ENCODE data around the gene PNO1.
A peak's percentile ranks its signal among the peaks of the same experiment; 100 is the strongest.
"Not testable (repeated sequence)": the region's sequence is repeated elsewhere in the genome, so short reads cannot be mapped to it uniquely, and the experiment has no call there.

PNO1 gene

DNA sequence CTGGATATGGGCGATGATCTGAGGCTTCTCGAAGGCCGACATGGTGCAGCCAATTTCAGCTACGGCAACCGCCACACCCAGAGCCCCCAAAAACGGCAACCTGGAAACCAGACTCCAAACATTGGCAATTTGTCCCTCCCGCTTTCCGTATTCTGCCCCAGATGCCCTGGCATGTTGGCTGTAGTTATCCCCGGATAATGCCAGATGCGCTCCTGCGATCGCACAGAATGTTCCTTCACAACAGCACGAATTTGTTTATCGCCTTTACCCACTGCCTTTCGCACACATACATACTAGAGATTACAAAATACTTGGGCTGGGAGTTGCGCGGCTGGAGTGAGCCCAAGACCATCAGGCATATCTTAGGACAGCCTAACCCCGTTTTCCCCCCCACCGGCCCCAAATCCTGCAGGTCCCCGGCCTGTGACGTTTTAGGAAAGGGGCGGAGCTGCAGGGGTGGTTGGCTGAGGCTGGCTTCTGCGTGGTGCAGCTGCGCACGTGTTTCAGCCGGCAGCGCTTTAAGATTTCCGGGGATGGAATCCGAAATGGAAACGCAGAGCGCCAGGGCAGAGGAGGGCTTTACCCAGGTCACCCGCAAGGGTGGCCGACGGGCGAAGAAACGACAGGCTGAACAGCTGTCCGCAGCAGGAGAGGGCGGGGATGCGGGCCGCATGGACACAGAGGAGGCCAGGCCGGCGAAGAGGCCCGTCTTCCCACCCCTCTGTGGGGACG, at the start of gene PNO1:
Gene PNO1, plus strand, starts transcription at position 487 of the 732 bp plus-strand sequence. Its CDS starts 47 bp downstream, at position 534.
- peak; percentile 98 for DNase-seq

GRCh38 chr2:68108120-68108519, 49.6 kb upstream of the PNO1 start:
- no peak for DNase-seq

GRCh38 chr2:68110102-68110501, 47.6 kb upstream of the PNO1 start:
- no peak for DNase-seq

GRCh38 chr2:68115965-68116364, 41.7 kb upstream of the PNO1 start:
- DNase-seq = no peak

DNA sequence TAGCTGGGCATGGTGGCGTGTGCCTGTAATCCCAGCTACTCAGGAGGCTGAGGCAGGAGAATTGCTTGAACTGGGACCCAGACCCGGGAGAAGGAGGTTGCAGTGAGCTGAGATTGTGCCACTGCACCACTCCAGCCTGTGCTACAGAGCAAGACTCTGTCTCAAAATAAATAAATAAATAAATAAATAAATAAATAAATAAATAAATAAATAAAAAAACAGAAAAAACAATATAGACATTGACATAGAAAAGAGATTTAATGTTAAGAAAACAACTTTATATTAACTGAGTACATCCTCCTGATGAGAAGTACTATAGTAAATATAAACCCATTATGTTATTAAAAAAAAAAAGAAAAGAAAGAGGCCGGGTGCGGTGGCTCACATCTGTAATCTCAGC, 39.8 kb upstream of the PNO1 start:
- DNase-seq = not testable (repeated sequence)

DNA sequence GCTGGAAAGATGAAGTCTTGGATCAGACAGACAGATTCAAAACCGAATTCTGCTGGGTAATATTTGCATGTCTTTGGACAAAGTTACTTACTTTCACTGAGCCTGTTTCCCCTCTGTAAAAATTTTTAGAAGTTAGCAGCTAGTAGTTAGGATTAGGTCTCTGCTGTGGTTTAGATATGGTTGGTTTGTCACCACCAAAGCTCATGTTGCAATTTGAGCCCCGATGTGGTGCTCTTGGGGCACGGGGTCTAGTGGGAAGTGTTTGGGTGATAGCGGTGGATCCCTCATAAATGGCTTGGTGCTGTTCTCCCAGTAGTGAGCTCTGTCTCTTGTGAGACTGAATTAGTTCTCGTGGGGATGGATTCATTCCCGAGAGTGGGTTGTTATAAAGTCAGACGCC, 38.9 kb upstream of the PNO1 start:
- no peak for DNase-seq

DNA sequence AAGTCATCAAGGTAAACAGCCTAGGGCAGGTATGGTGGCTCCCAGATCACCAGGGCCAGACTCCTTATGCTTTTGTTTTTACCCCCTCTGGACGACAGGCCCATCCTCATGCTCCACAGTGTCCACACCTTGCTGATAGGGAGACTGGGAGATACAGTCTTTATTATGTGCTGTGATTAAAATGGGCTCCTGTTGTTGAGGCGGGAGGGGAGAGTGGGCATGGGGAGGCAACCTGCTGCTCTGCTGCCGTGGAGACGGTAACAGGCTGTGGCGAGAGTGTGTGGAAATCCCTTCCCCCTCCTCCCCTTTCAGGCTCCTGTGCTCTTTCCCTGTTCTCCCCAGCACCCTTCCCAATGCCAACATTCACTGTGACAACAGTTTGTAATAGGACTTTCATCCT, 38.2 kb upstream of the PNO1 start:
- no peak for DNase-seq

DNA sequence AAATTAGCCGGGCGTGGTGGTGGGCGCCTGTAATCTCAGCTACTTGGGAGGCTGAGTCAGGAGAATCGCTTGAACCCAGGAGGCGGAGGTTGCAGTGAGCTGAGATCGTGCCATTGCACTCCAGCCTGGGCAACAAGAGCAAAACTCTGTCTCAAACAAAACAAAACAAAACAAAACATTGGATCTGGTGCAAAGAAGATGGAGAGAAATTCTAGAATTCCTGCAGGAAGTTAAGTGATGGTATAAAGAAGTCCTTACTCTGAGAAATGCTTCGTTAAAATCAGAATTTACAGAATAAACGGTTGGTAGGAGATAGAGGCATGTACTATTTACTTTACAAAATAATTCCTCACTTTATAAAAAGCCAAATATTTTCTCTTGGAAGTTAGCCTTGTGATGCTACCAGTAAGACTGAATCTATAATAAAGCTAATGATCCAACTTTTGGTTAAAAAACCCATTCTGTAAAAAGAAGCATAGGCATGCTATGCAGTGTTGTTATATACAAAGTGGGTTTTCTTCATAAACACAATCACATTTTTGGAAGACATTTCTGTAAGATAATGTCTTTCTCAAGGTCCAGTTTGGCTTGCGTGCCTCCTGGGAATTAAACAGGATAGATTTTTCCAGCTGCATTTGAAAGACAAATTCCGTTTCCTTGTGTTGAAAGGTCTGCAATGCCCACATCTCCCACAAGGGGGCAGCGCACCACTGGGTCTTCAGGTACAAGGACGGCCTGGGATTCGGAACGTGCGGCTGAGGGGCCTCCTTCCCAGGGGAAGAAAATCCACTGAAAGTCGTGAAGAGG, 35.6 kb upstream of the PNO1 start:
- DNase-seq = peak; percentile 86

GRCh38 chr2:68122680-68122964, 35.1 kb upstream of the PNO1 start:
- DNase-seq = no peak

- DNase-seq = no peak
Observed at GRCh38 chr2:68124321-68124720, 33.4 kb upstream of the PNO1 start.

GRCh38 chr2:68125821-68126220, 31.9 kb upstream of the PNO1 start:
- no peak for DNase-seq

- DNase-seq = no peak
Observed at GRCh38 chr2:68126561-68126960, 31.1 kb upstream of the PNO1 start.

DNA sequence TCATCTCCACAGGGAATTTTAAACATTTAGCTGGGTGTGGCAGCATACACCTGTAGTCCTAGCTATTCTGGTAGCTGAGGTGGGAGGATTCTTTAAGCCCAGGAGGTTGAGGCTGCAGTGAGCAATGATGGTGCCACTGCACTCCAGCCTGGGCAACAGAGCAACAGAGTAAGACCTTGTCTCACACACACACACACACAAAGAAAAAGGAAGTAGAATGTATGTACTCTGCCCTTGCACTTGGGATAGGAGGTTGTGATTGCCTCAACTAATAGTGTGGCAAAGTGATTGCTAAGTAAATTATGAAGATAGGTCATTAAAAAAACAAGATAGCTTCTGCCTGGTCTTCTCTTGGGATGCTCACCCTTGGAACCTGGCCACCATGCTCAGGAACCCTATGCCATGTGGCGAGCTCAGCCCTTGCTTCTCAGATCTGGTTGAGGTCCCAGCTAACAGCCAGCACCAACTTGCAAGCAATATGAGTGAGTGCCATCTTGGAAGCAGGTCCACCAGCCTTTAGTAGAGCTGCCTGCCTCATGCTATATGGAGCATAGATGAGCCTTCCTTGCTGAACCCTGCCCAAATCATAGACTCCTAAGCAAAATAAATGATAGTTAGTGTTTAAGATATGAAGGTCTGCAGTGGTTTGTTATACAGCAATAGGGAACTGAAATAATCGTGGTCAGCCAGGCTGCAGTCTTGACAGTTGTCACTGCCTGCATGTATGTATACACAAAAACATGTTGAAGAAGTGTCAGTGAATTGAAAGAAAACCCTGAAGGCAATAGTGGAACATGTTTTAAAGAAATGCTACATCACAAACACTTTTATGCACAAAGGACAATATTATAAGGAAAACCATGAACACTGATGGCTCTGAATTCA, 30.1 kb upstream of the PNO1 start:
- no peak for DNase-seq

GRCh38 chr2:68134120-68134519, 23.6 kb upstream of the PNO1 start:
- DNase-seq = no peak

GRCh38 chr2:68134554-68134953, 23.1 kb upstream of the PNO1 start:
- no peak for DNase-seq

DNA sequence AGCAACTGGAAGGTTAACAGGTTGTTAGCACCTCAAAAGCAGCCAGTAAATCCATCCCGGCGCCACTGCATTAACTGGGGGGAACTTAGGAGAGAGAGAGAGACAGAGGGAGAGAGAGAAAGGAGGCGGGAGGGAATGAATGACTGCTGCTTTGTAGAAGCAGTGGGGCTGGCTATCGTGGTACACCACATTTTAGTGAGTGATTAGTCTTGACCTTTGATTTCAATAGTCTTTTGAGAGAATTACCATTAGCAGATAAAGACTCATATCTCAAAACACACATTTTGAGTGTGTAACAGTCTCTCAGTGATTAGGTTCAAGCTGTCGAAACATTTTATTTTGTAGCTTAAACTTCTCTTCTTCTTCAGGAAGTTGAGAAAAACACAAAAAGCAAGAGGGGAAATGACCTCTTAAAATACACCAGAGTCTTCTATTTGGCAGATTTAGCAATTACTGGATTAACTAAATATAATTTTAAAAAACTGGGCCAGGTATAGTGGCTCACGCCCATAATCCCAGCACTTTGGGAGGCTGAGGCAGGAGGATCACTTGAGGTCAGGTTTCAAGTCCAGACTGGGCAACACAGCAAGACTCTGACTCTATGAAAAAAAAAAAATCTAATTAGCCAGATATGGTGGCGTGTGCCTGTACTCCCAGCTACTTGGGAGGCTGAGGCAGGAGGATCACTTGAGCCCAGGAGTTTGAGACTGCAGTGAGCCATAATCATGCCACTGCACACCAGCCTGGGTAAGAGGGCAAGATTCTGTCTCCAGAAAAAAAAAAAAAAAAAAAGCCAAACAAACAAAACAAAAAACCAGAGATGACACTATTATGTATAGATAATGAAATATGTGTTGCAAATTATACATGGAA, 22.0 kb upstream of the PNO1 start:
- DNase-seq = no peak

DNA sequence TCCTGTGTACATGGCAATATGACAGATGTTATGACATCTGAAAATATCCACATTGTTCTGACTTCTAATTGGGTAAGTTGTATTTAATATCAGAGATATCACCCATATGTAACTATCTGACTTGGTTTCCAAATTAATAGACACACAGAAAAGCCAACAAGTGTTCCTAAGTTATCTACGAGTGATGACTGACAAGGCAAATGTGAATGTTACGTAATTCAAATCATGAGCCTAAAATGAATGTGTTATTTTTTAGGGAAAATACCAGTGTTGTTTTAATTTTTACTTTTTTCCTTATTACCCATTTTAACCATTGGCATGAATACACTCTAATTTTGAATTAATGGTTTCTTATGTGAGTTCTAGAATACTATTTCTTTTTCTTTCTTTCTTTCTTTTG, 15.8 kb upstream of the PNO1 start:
- no peak for DNase-seq

- no peak for DNase-seq
Observed at GRCh38 chr2:68151037-68151436, 6.7 kb upstream of the PNO1 start.

GRCh38 chr2:68152681-68153347, 4.9 kb upstream of the PNO1 start:
- no peak for DNase-seq

DNA sequence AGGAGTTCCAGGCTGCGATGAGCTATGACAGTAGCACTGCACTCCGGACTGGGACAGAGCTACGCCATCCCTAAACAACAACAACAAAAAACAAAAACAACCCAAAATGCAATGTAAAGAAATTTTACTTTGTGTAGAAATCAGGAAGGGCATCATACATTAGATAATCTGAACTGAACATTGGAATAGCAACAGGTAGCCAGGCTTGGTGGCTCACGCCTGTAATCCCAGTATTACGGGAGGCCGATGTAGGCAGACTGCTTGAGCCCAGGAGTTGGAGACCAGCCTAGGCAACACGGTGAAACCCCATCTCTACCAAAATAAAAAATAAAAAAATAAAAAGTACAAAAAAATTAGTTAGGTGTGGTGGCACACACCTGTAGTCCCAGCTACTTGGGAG, 2.1 kb upstream of the PNO1 start:
- no peak for DNase-seq

DNA sequence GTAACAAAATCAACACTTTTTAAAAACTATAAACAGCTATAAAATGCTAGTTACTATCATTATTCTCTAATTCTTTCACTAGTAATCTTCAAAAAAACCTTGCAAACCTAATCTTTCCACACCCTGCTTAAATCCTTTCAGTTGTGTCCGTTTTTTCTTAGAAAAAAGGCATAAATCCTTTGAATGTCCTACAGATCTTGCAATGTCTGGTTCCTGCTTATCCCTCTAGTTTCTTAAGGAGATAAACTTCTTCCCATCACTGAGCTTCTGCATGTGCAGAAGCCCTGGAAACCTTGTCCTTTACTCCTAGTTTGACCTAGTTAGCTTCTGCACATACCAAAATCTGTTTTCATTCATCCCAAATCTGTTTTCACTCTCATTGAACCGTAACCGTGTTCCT, 1.3 kb upstream of the PNO1 start:
- no peak for DNase-seq

- no peak for DNase-seq
Observed at GRCh38 chr2:68157002-68157401, 686 bp upstream of the PNO1 start.
